GM19467 (cell line): ENCODE results near the gene ADAMTSL3.
"Not testable (repeated sequence)": the region's sequence is repeated elsewhere in the genome, so short reads cannot be mapped to it uniquely, and the experiment has no call there.

ENCODE experiments used
- ATAC-seq: cut with Tn5 transposase; IDR thresholded peaks from one replicate; pipeline ENCODE4 v1.9.1; 2021; ENCODE audit warnings: mild to moderate bottlenecking, moderate library complexity; ENCODE audit not compliant: unreplicated experiment

Gene ADAMTSL3

GRCh38 chr15:84003791-84004503 is 350.0 kb downstream of the ADAMTSL3 start:
- no peak for ATAC-seq

DNA sequence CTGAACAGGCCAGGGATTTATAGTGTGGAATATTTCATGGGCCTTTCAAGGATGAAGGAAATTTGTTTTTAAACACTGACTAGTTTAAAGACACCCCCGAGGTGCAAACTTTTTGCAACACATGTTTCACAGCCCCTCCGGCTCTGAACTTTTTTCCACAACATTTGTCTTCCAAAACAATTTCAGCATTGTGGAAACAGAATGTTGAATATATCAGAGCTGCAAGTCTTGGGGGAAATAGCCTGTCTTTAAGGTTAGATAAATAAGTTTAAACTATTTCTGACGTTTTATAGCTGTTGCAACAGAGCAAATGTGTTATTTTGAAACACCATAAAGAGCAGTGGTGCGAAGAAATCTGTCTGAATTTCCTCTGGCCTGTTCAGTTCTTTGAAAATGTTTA is 352.5 kb downstream of the ADAMTSL3 start:
- no peak for ATAC-seq

DNA sequence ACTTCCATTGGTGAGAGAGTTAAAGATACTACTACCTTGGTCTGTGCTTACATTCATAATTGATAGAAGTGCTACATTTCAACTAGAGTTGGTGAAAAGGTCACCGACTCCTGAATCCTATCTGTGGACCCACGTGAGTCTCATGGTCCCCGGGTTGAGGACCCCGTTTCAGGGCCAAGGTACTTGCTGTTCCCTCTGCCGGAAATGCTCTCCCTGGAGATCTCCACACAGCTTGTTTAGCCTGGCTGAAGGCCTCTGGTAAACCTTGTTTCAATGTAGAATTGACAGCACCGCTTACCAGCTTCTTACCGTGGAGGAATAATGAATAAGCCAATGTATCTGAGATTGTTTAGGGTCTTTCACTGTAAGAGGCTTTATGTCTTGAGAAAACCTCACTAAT is 355.7 kb downstream of the ADAMTSL3 start:
- no peak for ATAC-seq

DNA sequence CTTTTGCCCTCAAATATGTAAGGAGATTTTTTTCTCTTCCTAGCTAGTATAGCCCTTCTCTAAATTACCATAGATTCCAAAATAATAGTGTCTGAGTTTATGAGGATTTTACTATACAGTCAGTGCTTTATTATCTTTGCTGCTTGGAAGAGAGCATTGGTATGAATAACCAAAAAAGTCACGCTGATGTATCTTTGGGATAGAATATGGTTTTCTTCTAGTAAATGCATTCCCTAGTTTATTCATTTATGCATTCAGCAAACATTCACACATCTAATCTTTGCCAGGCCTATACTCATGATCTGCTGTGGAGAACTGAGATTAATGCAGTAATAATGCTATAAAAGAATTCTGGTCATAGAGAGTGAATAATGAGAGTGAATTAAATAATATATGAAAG is 356.3 kb downstream of the ADAMTSL3 start:
- no peak for ATAC-seq

- no peak for ATAC-seq
Measured at GRCh38 chr15:84016371-84016770, 362.4 kb downstream of the ADAMTSL3 start.

DNA sequence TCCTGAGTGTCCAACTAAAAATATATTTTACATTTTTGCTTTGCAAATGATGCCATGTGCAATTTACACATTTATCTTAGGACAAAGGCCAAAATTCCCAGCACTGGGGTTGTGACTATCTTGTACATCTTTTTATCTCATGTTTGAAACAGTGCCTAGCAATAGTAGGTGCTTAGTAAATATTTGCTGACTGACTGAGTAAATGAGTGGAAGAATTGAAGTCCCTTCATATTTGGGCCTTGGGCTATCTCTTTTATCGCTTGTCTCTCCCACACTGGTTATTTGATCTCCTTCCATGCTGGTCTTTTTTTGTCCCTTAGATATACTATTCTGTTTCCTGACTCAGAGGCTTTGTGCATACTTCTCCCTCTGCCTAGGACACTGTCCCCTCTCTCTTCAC is 368.6 kb downstream of the ADAMTSL3 start:
- no peak for ATAC-seq

GRCh38 chr15:84023636-84024035 is 369.7 kb downstream of the ADAMTSL3 start:
- no peak for ATAC-seq

DNA sequence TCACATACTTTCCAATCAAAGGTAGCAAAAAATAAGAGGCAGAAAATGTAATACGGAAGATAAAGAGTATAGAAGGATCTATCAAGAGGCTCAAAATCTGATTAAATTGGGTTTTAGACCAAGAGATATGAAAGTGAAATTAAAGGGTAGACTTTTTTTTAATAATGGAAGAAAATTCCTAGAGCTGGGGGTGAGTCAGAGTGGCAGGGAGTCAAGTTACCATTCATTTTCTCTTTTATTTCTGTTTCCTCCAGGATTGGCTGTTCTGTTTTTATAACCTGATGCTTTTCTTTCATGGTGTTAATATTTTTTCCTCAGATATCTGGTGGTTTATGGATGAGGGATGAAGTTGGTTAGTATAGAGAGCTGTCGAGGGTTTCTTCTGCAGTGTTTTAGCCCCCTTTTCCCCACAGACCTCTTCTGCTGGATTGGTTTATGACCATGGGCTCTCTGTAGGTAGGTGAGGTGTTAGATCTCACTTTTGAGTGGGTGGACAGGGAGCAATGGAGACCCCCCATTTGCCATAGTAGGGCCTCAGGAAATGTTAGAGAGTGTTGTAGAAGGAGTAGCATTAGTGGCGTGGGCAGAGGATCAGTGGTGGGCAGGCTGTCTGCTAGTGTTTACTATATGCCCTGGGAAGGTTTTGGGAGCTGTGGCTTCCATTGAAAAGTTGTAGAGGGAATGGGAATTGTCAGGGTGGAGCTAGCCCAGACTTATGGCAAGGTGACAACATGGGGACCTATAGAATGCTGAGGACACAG is 380.1 kb downstream of the ADAMTSL3 start:
- no peak for ATAC-seq

GRCh38 chr15:84034578-84035398 is 380.9 kb downstream of the ADAMTSL3 start:
- no peak for ATAC-seq

DNA sequence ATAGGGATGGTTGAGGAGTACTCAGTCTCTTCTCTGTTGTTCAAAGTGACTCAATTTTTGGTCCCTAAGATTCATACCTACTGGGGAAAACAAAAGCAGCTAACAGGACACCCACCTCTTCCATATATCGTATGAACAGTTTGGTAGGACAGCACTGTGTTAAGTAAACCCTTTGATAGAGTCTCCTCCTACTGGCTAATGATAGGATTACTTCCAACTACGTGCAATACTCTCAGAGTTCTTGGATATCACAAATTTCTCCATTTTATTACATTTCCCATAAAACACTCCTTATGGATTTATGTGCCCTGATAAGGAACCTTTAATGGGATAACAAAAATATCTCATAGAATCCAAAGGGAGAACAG is 381.5 kb downstream of the ADAMTSL3 start:
- ATAC-seq: no peak

- no peak for ATAC-seq
Measured at GRCh38 chr15:84037301-84037700, 383.4 kb downstream of the ADAMTSL3 start.

GRCh38 chr15:84042434-84043056 is 388.6 kb downstream of the ADAMTSL3 start:
- ATAC-seq: not testable (repeated sequence)

- no peak for ATAC-seq
Measured at GRCh38 chr15:84046064-84046637, 392.2 kb downstream of the ADAMTSL3 start.

- not testable (repeated sequence) for ATAC-seq
Measured at GRCh38 chr15:84049480-84049879, 395.6 kb downstream of the ADAMTSL3 start.

DNA sequence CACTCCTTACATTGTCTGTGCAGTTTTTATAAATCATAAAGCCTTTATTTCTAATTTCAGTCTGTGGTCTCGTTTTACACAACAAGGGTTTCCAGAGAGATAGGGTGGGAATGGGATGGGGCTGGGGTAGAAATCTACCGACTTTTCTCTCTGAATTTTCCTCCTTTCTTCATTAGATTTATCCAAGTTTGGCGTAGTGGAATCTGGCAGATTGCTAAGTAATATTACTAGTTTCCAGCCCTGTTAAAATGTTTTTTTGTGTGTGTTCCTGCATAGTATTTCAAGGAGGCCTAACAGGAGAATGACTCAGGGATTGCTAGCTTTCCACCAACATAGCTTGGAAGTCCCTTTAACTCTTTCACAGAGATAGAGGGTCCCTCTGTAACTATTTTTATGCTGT is 396.2 kb downstream of the ADAMTSL3 start:
- no peak for ATAC-seq

DNA sequence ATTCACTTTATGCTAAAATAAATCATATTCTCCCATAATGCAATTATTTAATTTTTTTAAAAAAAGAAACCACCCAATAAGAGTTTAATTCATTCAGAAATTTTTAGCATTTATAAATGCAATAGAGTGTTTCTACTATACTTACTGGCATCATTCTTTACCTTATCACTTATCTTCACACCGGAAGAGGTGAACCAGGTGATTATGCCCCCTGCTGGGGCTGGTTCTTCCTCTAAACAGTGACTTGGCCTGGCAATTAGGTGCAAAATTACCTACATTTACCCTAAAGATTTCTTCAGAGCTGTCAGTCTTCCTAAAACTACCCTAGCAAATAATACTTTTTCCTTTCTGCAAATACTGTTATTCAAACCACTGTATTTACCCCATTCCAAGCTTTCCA is 397.2 kb downstream of the ADAMTSL3 start:
- ATAC-seq: not testable (repeated sequence)

- ATAC-seq: not testable (repeated sequence)
Measured at GRCh38 chr15:84054544-84054943, 400.6 kb downstream of the ADAMTSL3 start.

DNA sequence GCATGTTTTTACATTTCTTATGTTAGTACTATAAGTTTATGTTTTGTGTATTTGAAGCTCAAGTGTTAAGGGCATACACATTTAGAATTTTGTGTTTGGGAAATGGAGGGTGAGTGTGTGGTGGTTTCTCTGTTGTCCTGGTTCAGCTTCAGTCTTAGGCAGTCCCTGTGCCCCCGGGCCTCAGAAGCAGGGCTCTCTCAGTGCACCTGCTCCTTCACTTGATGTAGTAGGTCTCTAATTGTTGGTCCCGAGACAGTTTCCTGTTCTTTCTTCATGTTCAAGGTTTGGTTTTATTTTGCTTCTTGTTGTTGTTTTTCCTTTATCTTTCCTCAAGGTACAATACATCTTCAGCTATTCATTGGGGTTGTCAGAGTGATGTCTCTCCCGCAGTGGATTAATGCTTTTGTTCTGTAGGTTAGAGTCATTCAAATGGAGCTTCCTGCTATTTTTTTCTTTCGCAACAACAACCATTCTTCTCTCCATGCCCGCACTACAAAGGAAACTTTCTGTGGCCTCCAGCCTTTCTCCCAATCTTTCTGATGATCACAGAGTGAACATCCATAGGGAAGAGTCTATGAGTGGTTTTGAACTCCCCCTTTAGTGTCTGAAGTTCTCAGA is 403.9 kb downstream of the ADAMTSL3 start:
- ATAC-seq: no peak

DNA sequence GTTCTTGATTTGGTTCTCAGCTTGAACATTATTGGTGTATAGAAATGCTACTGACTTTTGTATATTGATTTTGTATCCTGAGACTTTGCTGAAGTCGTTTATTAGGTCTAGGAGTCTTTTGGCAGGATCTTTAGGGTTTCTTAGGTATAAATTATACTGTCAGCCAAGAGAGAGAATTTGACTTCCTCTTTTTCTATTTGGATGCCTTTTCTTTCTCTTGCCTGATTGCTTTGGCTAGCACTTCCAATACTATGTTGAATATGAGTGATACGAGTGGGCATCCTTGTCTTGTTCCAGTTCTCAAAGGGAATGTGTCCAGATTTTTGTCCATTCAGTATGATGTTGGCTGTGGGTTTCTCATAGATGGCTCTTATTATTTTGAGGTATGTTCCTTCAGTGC is 409.8 kb downstream of the ADAMTSL3 start:
- not testable (repeated sequence) for ATAC-seq

DNA sequence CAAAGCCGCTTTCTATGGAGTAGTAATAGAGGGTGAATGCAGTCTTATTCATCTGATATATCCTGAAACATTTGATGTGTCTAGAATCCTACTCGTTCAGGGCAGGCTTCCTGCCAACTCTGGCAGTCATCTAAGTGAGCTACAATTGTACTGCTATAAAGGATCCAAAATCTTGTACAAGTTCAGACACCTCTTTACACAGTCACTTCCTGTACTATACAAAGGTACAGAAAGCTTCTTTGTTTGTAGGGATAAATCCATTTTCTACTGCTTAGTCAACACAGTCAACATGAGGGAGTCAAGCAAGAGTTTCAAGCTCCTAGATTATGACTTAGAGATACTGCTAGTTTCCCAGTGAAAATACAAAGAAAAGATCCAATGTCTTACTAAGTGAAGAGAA is 414.8 kb downstream of the ADAMTSL3 start:
- not testable (repeated sequence) for ATAC-seq
